HG03565 (cell line): ENCODE measurements around the gene H2BK1.

Experiments
- ATAC-seq: cut with Tn5 transposase; IDR thresholded peaks from one replicate; pipeline ENCODE4 v1.9.1; 2021; ENCODE audit warnings: mild to moderate bottlenecking, moderate library complexity; ENCODE audit not compliant: unreplicated experiment

The H2BK1 gene

GRCh38 chr7:151245360-151246101, 35.2 kb upstream of the H2BK1 start:
- ATAC-seq = no peak

- ATAC-seq = no peak
Measured at GRCh38 chr7:151244841-151245346, 34.6 kb upstream of the H2BK1 start.

GRCh38 chr7:151244196-151244840, 34.0 kb upstream of the H2BK1 start:
- no peak for ATAC-seq

- no peak for ATAC-seq
Measured at GRCh38 chr7:151243408-151244195, 33.3 kb upstream of the H2BK1 start.

- ATAC-seq = no peak
Measured at GRCh38 chr7:151243045-151243349, 32.7 kb upstream of the H2BK1 start.

GRCh38 chr7:151242159-151243044, 32.1 kb upstream of the H2BK1 start:
- no peak for ATAC-seq

- no peak for ATAC-seq
Measured at GRCh38 chr7:151241755-151242096, 31.4 kb upstream of the H2BK1 start.

GRCh38 chr7:151240942-151241754, 30.9 kb upstream of the H2BK1 start:
- no peak for ATAC-seq

- no peak for ATAC-seq
Measured at GRCh38 chr7:151240536-151240935, 30.2 kb upstream of the H2BK1 start.

GRCh38 chr7:151239837-151240459, 29.7 kb upstream of the H2BK1 start:
- ATAC-seq = no peak

- no peak for ATAC-seq
Measured at GRCh38 chr7:151238924-151239836, 28.9 kb upstream of the H2BK1 start.

- no peak for ATAC-seq
Measured at GRCh38 chr7:151238190-151238810, 28.0 kb upstream of the H2BK1 start.

GRCh38 chr7:151237244-151238189, 27.2 kb upstream of the H2BK1 start:
- ATAC-seq = no peak

- ATAC-seq = no peak
Measured at GRCh38 chr7:151236406-151236805, 26.1 kb upstream of the H2BK1 start.

GRCh38 chr7:151235091-151235787, 25.0 kb upstream of the H2BK1 start:
- ATAC-seq = no peak

- no peak for ATAC-seq
Measured at GRCh38 chr7:151233804-151234203, 23.5 kb upstream of the H2BK1 start.
